ENCODE measurements around the gene MCUR1. TPM values are rescaled to one million over a fixed set of nuclear protein-coding genes. Genes with fewer than 3 reads are reported as not detected.
"Not testable (repeated sequence)": the region's sequence is repeated elsewhere in the genome, so short reads cannot be mapped to it uniquely, and the experiment has no call there.

MCUR1 gene, protein sequence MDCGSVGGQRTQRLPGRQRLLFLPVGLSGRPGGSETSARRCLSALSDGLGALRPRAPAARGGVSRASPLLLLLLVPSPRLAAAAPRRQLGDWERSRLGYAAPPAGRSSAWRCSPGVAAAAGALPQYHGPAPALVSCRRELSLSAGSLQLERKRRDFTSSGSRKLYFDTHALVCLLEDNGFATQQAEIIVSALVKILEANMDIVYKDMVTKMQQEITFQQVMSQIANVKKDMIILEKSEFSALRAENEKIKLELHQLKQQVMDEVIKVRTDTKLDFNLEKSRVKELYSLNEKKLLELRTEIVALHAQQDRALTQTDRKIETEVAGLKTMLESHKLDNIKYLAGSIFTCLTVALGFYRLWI
- polyA plus RNA-seq (2011; rRNA removed) (6.2 and 9.4 TPM in 2 replicates), polyA minus RNA-seq (2011; rRNA and poly(A)+ RNA removed) (3.5 and 3.9 TPM in 2 replicates)

DNA sequence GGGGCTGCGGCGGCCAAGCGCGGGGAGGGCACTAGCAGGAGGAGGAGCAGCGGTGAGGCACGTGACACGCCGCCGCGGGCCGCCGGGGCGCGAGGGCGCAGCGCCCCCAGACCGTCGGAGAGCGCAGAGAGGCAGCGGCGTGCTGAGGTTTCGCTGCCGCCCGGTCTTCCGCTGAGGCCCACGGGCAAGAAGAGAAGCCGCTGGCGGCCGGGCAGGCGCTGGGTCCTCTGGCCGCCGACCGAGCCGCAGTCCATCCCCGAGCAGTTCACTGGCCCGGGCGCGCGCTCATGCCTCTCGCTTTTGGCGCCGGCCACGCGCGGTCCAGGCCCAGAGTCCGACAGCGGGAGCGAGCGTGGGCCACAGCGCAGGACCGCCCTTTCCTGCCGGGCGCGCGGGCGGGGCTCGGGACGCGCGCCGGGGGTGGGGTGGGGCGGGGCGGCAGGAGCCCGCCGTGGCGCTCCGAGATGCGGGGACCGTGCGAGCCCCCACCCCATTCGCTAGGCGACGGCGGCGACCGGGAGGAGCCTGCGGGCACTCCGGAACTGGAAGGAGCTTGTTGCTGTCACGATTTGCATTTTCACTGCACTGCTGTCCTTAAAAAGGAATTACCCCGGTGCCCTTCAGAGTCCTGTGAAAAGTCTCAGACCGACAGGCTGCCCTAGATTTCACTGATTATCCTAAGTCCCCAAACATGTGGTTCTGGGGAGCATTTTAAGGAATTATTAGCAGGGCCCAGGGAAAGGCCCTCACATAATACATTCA is at the start of gene MCUR1:
Gene MCUR1, minus strand, starts transcription at position 382 of the 762 bp plus-strand sequence. Its CDS starts 128 bp downstream, at position 254.
- Histone ChIP-seq H3K4me3 (ENCODE audit: low read depth, low read length) (peak within 1 kb of the TSS; percentile 91), H3K36me3 (ENCODE audit: control insufficient read depth, insufficient read depth, low read length) (no peaks in the 10 kb centered on the region), H3K27me3 (ENCODE audit: control insufficient read depth, insufficient read depth, low read length) (no peaks in the 10 kb centered on the region)
- DNase-seq (ENCODE audit: low read depth) = peak; percentile 29
- TF ChIP-seq, protein P1, sequence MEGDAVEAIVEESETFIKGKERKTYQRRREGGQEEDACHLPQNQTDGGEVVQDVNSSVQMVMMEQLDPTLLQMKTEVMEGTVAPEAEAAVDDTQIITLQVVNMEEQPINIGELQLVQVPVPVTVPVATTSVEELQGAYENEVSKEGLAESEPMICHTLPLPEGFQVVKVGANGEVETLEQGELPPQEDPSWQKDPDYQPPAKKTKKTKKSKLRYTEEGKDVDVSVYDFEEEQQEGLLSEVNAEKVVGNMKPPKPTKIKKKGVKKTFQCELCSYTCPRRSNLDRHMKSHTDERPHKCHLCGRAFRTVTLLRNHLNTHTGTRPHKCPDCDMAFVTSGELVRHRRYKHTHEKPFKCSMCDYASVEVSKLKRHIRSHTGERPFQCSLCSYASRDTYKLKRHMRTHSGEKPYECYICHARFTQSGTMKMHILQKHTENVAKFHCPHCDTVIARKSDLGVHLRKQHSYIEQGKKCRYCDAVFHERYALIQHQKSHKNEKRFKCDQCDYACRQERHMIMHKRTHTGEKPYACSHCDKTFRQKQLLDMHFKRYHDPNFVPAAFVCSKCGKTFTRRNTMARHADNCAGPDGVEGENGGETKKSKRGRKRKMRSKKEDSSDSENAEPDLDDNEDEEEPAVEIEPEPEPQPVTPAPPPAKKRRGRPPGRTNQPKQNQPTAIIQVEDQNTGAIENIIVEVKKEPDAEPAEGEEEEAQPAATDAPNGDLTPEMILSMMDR (IDR thresholded peaks at IDR 0.05; ENCODE audit: insufficient read depth, low read depth, low read length) = peak; percentile 12; the same call in 1 of the 2 replicates
- CTCF ChIA-PET = interaction anchor here (1.0 to 1.9 kb wide), 5 partner anchors 14 to 94 kb away, joined by 3 to 10 read pairs (median 3); no protein-coding TSS in a partner anchor
- POLR2A ChIA-PET = no interaction called here

DNA sequence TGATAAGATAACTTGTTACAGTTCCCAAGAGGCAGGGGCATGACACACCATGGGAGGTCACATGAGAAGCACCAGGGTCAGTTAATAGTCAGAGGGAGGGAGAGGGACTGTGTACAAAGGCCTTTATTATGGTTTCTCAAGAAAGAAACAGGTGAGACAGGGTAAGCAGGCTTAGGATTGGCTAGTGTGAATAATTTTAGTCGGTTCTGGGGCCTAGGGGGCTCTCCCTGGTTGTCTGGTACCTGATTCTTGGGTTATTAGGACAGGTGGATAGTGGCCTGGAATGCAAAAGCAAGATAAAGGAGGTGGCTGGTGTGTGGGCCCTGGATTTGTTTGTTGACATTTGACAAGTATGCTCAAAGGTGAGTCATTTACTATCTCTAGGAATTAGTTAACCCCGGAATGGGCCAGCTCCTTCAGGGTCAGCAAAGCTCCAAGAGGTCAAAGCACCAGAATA is 49.4 kb upstream of the MCUR1 start:
- H3K27me3 ChIP-seq (ENCODE audit: control insufficient read depth, insufficient read depth, low read length) = no peaks in the 10 kb centered on the region; the same call in 1 of the 2 replicates
- TF ChIP-seq, protein P1 (IDR thresholded peaks at IDR 0.05; ENCODE audit: insufficient read depth, low read depth, low read length) = no peak
- DNase-seq (ENCODE audit: low read depth) = no peak
- H3K36me3 ChIP-seq (ENCODE audit: control insufficient read depth, insufficient read depth, low read length) = no peaks in the 10 kb centered on the region
- ChIA-PET CTCF (interaction anchor here (1.0 kb wide), 1 partner anchor 10 kb away, joined by 3 read pairs; no protein-coding TSS in a partner anchor), POLR2A (no interaction called here)
- H3K4me3 ChIP-seq (ENCODE audit: low read depth, low read length) = no peak overlapping the region

DNA sequence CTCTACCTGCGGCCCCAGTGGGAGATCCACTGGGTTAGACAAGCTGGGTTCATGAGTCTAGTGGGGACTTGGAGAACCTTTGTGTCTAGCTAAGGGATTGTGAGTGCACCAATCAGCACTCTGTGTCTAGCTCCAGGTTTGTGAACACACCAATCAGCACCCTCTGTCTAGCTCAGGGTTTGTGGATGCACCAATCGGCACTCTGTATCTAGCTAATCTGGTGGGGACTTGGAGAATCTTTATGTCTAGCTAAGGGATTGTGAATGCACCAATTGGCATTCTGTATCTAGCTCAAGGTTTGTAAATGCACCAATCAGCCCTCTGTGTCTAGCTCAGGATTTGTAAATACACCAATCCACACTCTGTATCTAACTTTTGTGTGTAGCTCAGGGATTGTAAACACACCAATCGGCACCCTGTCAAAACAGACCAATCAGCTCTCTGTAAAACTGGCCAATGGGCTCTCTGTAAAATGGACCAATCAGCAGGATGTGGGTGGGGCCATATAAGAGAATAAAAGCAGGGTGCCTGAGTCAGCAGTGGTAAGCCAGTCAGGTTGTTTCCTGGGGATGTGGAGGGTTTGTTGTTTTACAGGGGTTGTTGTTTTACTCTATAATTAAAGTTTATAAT is 46.3 kb upstream of the MCUR1 start:
- H3K27me3 ChIP-seq (ENCODE audit: control insufficient read depth, insufficient read depth, low read length); H3K4me3 ChIP-seq (ENCODE audit: low read depth, low read length); H3K36me3 ChIP-seq (ENCODE audit: control insufficient read depth, insufficient read depth, low read length); DNase-seq (ENCODE audit: low read depth); POLR2A ChIA-PET: not testable (repeated sequence)
- CTCF ChIA-PET = interaction anchor here (1.1 kb wide), 1 partner anchor 13 kb away, joined by 7 read pairs; no protein-coding TSS in a partner anchor

- TF ChIP-seq, protein P1 (IDR thresholded peaks at IDR 0.05; ENCODE audit: insufficient read depth, low read depth, low read length) = no peak
- no peak for DNase-seq (ENCODE audit: low read depth)
- Histone ChIP-seq H3K27me3 (ENCODE audit: control insufficient read depth, insufficient read depth, low read length) (no peaks in the 10 kb centered on the region; the same call in 1 of the 2 replicates), H3K36me3 (ENCODE audit: control insufficient read depth, insufficient read depth, low read length) (no peaks in the 10 kb centered on the region), H3K4me3 (ENCODE audit: low read depth, low read length) (no peak overlapping the region)
- CTCF ChIA-PET = no interaction called here
- POLR2A ChIA-PET = no interaction called here
Measured at GRCh38 chr6:13859871-13860555, 45.7 kb upstream of the MCUR1 start.

DNA sequence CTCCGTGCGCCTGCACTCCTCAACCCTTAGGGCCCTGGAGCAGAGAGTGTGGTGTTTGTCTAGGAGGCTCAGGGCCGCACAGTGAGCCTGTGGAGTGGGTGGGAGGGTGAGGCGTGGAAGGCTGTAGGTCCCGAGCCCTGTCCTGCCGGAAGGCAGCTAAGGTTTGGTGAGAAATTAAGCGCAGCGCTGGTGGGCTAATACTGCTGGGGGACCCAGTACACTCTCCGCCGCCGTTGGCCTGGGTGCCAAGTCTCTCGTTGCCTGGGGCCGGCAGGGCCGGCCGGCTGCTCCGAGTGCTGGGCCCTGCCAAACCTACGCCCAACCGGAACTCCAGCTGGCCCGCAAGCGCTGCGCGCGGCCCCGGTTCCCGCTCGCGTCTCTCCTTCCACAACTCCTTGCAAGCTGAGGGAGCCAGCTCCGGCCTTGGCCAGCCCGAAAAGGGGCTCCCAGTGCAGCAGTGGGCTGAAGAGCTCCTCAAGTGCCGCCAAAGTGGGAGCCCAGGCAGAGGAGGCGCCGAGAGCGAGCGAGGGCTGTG is 40.4 kb upstream of the MCUR1 start:
- no peaks in the 10 kb centered on the region; the same call in 1 of the 2 replicates for H3K27me3 ChIP-seq (ENCODE audit: control insufficient read depth, insufficient read depth, low read length)
- no peaks in the 10 kb centered on the region for H3K36me3 ChIP-seq (ENCODE audit: control insufficient read depth, insufficient read depth, low read length)
- no peak overlapping the region for H3K4me3 ChIP-seq (ENCODE audit: low read depth, low read length)
- ChIA-PET POLR2A (no interaction called here), CTCF (no interaction called here)
- TF ChIP-seq, protein P1 (IDR thresholded peaks at IDR 0.05; ENCODE audit: insufficient read depth, low read depth, low read length) = no peak
- DNase-seq (ENCODE audit: low read depth) = no peak
